NB4 (cell line): ENCODE data around the gene TMC2.
A peak's percentile ranks its signal among the peaks of the same experiment; 100 is the strongest.

Source experiments
- DNase-seq: peaks from one replicate; pipeline ENCODE4 v3.0.0; 2010; ENCODE audit warnings: low read depth
- H3K4me3 ChIP-seq: one replicate; pipeline ENCODE4 v1.5.1; 2011; ENCODE audit warnings: mild to moderate bottlenecking, low read depth, low read length, moderate library complexity
- MAX ChIP-seq: IDR thresholded peaks from 2 replicates; pipeline ENCODE4 v1.6.1; 2011; ENCODE audit warnings: low read depth, low read length
- MYC ChIP-seq: IDR thresholded peaks from 2 replicates; pipeline ENCODE4 v1.6.1; 2011; ENCODE audit warnings: low read depth, low read length
- POLR2A ChIP-seq: IDR thresholded peaks from 2 replicates; pipeline ENCODE4 v1.6.1; 2011; ENCODE audit warnings: mild to moderate bottlenecking; ENCODE audit not compliant: insufficient read length; ENCODE audit errors: extremely low read depth
- TF ChIP-seq, protein P1 (sequence below): IDR thresholded peaks from one replicate; pipeline ENCODE4 v1.5.1; 2012; ENCODE audit warnings: low read depth, low read length

The TMC2 gene

DNA sequence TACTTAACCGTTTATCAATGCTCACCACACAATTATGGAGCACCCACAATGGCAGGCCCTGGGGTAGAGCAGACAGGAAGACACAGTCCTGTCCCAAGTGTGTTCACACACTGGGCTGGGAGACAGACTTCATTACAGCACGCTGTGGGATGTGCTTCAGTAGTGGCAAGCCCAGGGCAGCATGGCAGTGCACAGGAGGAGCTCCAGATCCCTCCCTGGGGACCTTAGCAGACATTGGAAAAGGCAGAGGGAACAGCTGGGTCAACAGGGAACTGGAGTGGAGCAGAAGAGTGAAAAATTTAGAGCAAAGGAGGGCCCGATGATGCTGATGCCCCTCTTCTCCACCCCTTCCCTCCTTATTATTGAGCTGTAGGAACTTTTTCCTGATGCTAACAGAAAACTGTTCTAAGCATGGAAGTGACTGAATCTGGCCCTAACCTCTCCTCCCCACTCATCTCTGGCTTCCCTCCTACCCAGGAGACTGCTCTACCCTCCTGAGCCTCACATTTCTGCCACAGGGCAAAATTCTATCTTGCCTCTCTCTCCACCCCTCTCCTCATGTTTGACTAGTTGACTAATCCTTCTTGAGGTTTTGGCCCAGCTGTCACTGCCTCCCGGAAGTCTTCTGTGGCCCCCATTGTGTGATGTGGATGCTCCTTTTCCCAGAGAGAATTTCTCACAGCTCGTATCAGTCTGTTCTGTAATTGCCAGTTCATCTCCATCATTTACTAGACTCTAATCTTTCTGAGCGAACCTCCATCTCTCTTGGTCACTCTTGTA, 74.8 kb downstream of the TMC2 start:
- TF ChIP-seq, protein P1, sequence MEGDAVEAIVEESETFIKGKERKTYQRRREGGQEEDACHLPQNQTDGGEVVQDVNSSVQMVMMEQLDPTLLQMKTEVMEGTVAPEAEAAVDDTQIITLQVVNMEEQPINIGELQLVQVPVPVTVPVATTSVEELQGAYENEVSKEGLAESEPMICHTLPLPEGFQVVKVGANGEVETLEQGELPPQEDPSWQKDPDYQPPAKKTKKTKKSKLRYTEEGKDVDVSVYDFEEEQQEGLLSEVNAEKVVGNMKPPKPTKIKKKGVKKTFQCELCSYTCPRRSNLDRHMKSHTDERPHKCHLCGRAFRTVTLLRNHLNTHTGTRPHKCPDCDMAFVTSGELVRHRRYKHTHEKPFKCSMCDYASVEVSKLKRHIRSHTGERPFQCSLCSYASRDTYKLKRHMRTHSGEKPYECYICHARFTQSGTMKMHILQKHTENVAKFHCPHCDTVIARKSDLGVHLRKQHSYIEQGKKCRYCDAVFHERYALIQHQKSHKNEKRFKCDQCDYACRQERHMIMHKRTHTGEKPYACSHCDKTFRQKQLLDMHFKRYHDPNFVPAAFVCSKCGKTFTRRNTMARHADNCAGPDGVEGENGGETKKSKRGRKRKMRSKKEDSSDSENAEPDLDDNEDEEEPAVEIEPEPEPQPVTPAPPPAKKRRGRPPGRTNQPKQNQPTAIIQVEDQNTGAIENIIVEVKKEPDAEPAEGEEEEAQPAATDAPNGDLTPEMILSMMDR = no peak
- TF ChIP-seq MAX (no peak), MYC (no peak), POLR2A (no peak)
- no peak overlapping the region for H3K4me3 ChIP-seq
- DNase-seq = no peak

DNA sequence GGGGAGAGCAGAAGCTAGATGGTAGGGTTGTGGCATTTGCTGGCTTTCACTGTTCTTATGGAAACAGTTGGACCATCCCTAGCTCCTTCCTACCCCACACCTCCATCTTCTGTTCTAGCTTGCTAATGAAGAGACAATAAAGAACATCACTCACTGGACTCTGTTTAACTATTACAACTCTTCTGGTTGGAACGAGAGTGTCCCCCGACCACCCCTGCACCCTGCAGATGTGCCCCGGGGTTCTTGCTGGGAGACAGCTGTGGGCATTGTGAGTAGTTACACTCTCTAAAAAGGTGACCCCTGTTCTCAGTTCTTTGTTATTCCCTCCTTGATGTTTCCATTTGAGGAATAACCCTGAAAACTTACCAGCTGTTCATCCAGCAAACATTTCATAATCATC, 75.7 kb downstream of the TMC2 start:
- H3K4me3 ChIP-seq = no peak overlapping the region
- TF ChIP-seq POLR2A (no peak), MAX (no peak), MYC (no peak)
- TF ChIP-seq, protein P1 = no peak
- no peak for DNase-seq

GRCh38 chr20:2616634-2617033, 80.3 kb downstream of the TMC2 start:
- no peak overlapping the region for H3K4me3 ChIP-seq
- DNase-seq = no peak
- TF ChIP-seq, protein P1 = no peak
- no peak for TF ChIP-seq POLR2A

GRCh38 chr20:2617099-2617714, 80.8 kb downstream of the TMC2 start:
- TF ChIP-seq MYC = no peak
- TF ChIP-seq, protein P1 = no peak
- no peak for DNase-seq
- no peak overlapping the region for H3K4me3 ChIP-seq

GRCh38 chr20:2618815-2619214, 82.4 kb downstream of the TMC2 start:
- TF ChIP-seq POLR2A = no peak
- TF ChIP-seq, protein P1 = no peak
- no peak for TF ChIP-seq MYC
- TF ChIP-seq MAX = no peak
- no peak overlapping the region for H3K4me3 ChIP-seq
- DNase-seq = peak; percentile 40

GRCh38 chr20:2619337-2619736, 83.0 kb downstream of the TMC2 start:
- no peak for TF ChIP-seq MAX
- TF ChIP-seq, protein P1 = no peak
- no peak for TF ChIP-seq MYC
- no peak for TF ChIP-seq POLR2A
- no peak for DNase-seq
- no peak overlapping the region for H3K4me3 ChIP-seq
